LNCAP (cell line): ENCODE data around the gene RXRA.

Source experiments
- TF ChIP-seq, protein P1 (sequence below): fragments of 450-650 bp; IDR thresholded peaks from 2 replicates; pipeline ENCODE4 v1.5.1; 2017; ENCODE audit warnings: mild to moderate bottlenecking

Gene RXRA

DNA sequence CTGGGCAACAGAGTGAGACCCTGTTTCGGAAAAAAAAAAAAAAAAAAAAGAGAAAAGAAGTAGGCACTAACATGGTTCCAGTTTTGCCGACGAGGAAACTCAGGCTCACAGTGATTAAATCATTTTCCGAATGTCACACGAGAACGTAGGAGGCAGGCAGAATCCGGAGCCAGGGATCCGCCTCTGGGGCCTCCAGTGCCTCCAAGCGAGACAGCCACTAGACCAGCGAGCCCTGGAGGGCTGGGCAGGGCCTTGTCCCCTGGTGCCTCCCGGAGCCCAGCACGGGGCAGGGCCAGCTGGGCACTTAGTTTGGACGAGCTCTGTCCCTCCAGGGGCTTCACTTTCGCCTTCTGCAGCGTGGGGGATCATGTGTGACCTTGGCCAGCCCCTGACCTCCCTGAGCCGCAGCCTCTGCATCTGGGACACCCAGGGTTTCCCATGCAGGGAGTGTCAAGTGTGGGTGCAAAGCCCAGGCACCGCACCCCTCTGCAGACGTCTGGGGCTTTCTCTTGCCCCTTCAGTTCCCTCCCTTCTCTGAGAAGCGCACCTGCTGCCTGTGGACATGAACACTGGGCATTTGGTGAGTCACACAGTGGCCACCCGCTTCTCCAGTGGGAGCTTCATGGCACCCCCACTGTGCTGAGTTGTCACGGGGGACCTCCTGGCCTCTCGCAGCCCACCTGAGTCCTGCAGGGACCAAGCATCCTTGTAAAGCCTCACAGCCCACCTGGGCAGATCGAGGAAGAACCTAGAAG is 80.3 kb downstream of the RXRA start:
- TF ChIP-seq, protein P1, sequence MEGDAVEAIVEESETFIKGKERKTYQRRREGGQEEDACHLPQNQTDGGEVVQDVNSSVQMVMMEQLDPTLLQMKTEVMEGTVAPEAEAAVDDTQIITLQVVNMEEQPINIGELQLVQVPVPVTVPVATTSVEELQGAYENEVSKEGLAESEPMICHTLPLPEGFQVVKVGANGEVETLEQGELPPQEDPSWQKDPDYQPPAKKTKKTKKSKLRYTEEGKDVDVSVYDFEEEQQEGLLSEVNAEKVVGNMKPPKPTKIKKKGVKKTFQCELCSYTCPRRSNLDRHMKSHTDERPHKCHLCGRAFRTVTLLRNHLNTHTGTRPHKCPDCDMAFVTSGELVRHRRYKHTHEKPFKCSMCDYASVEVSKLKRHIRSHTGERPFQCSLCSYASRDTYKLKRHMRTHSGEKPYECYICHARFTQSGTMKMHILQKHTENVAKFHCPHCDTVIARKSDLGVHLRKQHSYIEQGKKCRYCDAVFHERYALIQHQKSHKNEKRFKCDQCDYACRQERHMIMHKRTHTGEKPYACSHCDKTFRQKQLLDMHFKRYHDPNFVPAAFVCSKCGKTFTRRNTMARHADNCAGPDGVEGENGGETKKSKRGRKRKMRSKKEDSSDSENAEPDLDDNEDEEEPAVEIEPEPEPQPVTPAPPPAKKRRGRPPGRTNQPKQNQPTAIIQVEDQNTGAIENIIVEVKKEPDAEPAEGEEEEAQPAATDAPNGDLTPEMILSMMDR = no peak

DNA sequence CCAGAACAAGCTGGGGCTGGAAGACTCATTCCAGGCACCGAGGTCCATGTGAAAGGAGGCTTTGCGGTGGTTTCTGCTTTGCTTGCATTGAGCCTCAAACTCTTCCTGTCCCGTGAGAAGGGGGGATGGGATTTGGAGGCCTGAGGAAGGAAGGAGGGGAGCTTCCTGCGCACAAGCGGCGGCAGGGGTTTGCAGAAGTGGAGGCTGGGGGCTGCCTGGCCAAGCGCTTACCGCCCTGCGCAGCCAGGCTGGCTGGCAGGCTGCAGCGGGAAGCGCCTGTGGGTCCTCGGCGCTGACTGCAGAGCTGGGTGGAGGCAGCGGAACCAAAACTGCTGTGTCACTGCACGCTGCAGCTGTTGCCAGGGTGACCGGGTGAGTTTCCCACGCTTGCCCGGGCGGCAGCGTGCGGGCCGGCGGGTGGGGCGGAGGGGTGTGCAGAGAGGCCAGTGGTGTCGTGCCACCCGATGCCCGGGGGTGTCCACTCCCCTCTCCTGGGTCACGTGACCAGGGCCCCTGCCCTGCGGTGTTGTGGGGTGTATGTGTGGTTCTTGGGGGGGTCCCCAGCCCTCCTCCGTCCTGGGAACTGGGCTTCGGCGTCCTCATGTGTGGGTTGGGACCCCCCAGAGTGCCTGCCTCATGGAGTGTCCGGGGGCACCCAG is 81.0 kb downstream of the RXRA start:
- TF ChIP-seq, protein P1 = no peak

DNA sequence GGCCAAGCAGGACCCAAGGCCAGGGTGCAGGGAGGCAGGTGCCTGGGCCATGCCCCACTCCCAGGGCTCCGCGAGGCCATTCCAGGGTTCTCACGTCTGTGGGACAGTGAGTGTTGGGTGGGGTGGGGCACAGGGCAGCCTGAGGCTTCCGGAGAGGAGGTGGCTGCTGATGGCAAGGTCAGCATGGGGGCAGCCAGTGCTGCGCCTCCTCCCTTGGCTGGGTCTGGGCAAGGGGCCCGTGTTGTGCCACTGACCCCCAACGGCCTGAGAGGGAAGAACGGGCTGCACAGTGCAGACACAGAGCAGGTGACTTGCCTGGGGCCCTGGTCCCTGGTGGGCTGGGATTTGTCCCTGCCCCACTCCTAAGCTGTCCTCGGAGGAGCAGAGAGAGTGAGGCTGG is 82.1 kb downstream of the RXRA start:
- TF ChIP-seq, protein P1 = no peak

DNA sequence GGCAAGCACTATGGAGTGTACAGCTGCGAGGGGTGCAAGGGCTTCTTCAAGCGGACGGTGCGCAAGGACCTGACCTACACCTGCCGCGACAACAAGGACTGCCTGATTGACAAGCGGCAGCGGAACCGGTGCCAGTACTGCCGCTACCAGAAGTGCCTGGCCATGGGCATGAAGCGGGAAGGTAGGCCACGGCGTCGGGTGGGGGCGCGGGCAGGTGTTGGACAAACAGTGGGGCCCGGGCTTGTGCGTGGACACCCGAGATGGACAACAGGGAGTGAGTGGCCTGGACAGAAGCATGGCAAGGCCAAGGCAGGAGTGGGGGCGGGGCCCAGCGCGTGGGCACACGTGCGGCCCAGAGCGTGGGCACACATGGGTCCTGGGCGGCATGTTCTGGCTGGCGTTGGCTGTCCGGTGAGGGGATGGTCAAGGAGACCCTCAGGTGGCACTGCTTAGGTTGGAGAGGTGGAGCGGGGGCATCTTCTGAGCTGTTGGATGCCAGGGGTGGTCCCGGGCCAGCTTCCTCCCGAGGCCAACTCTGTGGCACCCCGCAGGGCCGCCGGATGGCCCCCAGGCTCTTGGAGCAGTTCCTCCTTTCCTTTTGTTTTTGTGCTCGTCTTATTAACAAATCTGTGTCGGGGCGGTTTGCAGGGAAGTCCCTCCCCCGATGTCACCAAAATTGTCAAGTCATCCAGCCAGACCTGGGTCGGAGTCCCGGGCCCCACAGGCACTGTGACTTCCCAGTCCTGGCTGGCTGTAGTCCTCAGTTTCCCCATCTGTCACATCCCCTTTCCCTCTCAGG is 82.9 kb downstream of the RXRA start:
- TF ChIP-seq, protein P1 = no peak

DNA sequence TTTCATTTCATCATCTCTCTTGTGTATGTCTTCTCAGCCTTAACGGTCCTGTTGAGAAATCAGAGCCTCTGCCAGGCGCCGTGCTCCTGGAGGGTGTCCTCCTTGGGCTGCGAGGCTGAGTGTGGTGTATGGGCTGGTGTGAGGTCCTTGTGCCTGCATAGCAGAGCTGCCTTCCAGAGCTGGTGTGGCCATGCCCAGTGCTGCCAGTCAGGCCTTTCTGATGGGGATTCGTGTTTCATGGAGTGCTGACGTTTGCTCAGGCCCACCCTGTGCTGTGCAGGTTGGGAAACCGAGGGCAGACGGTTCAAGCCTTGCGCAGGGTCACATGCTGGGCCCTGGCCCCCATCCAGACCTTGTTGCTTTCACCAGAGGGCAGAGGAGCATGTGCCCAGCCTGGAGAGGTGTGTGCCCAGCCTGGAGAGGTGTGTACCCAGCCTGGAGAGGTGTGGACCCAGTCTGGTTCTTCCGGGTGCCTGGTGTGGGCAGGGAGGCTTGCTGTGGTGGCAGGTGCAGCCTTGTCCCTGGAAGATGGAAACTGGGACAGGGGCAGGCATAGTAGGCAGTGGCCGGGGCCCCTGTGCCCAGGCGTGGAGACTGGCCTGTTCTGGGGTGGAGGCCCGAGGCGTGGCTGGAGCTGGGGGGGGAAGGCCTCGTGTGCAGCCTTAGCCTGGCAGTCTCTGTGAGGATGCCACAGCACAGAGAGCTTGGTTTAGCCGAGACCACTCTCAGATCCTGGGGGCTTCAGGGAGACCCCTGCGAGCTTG is 84.0 kb downstream of the RXRA start:
- TF ChIP-seq, protein P1 = no peak

DNA sequence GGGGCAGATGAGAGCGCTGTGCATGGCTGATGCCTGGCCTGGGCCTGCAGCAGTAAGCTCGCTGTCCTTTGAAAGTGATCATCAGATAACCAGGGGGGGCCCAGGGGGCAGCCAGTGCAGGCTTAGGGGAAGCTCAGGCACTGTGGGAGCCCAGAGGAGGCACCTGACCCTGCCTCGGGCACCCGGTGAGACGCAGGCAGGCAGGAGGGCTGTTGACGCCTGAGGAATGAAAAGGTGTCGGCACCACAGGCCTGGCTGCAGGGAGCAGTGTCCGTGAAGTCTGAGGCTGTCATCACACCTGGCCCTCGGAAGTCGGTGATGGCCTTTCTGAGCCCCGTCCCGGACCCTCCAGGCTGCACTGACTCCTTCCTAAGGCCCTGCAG is 84.6 kb downstream of the RXRA start:
- TF ChIP-seq, protein P1 = no peak
